DOHH2 (cell line): ENCODE measurements around the gene MED13L.

Experiments used
- EZH2phosphoT487 ChIP-seq: fragments of 200-600 bp; sonication (generic); IDR thresholded peaks from 2 replicates; pipeline ENCODE4 v1.6.1; 2017; ENCODE audit warnings: borderline replicate concordance, mild to moderate bottlenecking, antibody characterized with exemption, low read length, moderate library complexity, mixed read lengths
- TF ChIP-seq, protein P1 (sequence below): fragments of 200-600 bp; sonication (generic); IDR thresholded peaks from one replicate; pipeline ENCODE4 v1.5.1; 2014; ENCODE audit warnings: antibody characterized with exemption, mild to moderate bottlenecking, low read depth, low read length; ENCODE audit not compliant: poor library complexity, severe bottlenecking

DNA sequence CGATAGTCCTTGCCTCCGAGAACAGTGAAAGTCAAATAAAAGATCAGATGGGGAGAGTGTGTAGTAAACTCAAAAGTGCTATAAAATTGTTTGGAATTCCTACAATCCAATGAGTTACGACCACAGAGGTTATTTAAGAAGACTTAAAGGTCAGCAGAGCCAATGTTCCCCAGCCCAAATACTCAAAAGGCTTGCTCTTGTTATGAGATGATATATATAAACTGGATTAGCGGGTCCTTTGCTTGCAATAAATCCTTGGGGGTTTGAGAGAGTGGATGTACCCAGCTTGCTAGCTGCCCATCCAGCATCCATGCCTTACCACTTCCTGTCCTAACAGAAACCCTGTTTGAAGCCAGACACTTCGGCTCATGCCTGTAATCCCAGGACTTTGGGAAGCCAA, 29.0 kb upstream of the MED13L start:
- TF ChIP-seq, protein P1, sequence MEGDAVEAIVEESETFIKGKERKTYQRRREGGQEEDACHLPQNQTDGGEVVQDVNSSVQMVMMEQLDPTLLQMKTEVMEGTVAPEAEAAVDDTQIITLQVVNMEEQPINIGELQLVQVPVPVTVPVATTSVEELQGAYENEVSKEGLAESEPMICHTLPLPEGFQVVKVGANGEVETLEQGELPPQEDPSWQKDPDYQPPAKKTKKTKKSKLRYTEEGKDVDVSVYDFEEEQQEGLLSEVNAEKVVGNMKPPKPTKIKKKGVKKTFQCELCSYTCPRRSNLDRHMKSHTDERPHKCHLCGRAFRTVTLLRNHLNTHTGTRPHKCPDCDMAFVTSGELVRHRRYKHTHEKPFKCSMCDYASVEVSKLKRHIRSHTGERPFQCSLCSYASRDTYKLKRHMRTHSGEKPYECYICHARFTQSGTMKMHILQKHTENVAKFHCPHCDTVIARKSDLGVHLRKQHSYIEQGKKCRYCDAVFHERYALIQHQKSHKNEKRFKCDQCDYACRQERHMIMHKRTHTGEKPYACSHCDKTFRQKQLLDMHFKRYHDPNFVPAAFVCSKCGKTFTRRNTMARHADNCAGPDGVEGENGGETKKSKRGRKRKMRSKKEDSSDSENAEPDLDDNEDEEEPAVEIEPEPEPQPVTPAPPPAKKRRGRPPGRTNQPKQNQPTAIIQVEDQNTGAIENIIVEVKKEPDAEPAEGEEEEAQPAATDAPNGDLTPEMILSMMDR, result no peak
- no peak for TF ChIP-seq EZH2phosphoT487
